ENCODE results near the gene ETNK1.

DNA sequence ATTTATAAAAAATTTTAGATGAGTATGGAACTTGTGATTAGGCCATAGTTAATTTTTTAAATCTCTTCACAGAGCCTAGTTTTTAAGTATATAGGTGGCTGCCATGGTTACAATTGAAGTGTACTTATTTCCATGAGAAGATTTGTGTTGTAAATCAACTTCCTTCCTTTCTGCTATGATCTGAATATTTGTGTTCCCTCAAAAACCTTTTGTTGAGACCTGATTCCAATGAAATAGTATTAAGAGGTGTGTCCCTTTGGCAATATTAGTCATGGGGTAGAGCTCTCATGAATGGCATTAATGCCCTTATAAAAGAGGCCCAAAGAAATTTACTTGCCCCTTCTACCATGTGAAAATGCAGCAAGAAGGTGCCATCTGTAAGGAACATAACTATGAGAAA is 28.8 kb downstream of the ETNK1 start:
- TF ChIP-seq RARB (CRISPR knock-in tag; IDR thresholded peaks at IDR 0.05) (no peak), ZFP3 (CRISPR knock-in tag; IDR thresholded peaks at IDR 0.05) (no peak), SNAI2 (CRISPR knock-in tag; IDR thresholded peaks at IDR 0.05) (no peak), TOX (CRISPR knock-in tag; IDR thresholded peaks at IDR 0.05; ENCODE audit: borderline replicate concordance) (no peak)
- TF ChIP-seq, protein P1, sequence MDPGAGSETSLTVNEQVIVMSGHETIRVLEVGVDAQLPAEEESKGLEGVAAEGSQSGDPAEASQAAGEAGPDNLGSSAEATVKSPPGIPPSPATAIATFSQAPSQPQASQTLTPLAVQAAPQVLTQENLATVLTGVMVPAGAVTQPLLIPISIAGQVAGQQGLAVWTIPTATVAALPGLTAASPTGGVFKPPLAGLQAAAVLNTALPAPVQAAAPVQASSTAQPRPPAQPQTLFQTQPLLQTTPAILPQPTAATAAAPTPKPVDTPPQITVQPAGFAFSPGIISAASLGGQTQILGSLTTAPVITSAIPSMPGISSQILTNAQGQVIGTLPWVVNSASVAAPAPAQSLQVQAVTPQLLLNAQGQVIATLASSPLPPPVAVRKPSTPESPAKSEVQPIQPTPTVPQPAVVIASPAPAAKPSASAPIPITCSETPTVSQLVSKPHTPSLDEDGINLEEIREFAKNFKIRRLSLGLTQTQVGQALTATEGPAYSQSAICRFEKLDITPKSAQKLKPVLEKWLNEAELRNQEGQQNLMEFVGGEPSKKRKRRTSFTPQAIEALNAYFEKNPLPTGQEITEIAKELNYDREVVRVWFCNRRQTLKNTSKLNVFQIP (CRISPR knock-in tag; IDR thresholded peaks at IDR 0.05; ENCODE audit: borderline replicate concordance, low read depth) = no peak
